HG03135 (cell line): Measurements from ENCODE around the gene COMT.
"Not testable (repeated sequence)": the region's sequence is repeated elsewhere in the genome, so short reads cannot be mapped to it uniquely, and the experiment has no call there.

Experiments
- ATAC-seq: cut with Tn5 transposase; IDR thresholded peaks from one replicate; pipeline ENCODE4 v1.9.1; 2021; ENCODE audit warnings: mild to moderate bottlenecking, moderate library complexity; ENCODE audit not compliant: unreplicated experiment

The COMT gene

DNA sequence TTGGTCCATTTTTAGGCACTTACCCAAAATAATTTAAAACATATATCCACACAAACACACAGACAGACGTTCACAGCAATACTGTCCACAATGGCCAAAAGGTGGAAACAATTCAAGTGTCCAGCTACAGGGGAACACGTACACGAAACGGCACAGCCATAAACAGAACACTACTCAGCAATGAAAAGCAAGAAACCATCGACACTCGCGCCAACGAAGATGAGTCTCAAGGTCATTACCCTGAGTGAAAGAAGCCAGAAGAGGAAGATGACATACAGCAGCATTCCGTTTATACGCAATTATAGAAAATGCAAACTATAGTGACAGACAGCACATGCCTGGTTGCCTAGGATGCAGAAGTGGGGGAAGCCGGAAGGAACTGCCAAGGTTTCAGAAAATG lies 13.4 kb upstream of the COMT start:
- no peak for ATAC-seq

DNA sequence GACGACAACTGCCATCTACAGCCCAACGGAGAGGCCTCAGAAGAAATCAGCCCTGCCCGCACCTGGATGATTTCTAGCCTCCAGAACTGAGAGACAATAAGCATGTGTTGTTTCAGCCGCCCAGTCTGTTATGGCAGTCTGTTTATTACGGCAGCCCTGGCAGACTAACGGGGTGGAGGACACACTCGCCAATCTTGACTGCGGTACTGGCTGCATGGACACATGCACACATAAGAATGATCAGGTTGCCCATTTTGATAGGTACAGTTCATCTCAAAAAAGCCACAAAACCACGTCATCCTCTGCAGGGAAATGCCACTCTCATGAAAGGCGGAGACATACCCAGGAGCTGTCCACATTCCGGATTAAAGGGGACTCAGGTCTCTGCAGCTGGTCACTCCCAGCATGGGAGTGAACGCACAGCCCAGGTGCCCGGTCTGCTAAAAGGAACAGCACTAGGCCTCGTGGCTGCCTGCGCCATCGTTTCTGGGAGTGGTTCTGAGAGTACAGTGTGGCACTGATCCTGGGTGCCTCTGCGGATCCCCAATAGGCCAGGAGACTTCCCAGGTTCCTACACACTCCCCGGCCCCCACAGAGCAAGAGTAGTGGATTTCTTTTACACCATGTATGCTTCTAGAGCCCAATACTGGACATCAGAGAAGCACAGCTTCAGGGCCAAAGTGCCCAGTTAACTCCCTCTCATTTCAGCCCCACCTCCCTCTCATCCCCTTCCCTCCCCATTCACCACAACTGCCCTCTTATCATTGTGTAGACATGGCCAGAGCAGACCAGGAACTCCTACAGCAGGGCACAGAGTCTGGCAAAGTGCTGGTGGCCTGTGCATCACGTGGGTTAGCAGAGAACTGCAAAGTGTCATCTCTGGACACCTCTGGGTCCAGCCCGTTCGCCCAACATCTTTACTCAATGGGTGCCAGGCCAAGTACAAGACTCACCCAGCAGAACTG lies 11.7 kb upstream of the COMT start:
- no peak for ATAC-seq

GRCh38 chr22:19930551-19931486 lies 10.8 kb upstream of the COMT start:
- no peak for ATAC-seq

- no peak for ATAC-seq
Observed at GRCh38 chr22:19931514-19931913, 10.1 kb upstream of the COMT start.

DNA sequence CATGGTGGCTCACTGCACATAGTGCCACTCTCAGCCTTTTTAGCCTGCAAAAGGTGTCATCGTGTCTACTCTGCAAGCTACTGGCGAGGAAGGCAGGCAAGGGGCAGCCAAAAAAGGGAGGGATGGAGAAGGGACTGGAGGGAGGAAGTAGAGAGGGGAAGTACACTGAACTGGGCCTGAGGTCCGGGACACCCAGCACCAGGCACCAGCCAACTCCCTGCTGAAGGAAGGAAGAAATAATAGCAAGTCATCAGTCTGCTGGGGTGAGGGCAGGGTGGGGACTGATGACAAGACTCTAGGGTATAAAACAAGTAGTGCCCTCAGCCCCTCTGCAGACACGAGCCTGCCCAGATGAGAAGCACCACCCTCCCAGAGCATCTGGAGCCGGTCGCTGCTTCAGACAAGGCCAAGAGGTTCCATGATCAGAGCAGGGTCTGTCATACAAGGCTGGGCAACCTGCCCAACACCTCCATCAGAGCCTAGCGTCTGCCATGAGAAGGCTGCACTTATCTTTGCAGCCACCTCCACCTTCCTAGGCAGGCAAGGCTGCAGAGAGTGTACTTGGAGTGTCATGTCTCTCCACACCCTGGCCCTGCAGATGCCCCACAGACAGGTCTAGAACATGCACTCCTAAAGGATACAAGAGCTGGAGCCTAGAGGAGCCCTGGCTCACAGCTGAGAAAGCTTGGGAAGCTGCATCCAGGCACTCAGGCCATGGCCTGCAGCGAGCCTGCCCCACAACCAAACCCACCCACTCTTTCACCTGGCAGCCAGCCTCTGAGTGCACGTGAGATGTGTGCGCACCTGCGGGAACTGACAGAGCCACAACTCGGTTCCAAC lies 9.0 kb upstream of the COMT start:
- ATAC-seq = no peak

DNA sequence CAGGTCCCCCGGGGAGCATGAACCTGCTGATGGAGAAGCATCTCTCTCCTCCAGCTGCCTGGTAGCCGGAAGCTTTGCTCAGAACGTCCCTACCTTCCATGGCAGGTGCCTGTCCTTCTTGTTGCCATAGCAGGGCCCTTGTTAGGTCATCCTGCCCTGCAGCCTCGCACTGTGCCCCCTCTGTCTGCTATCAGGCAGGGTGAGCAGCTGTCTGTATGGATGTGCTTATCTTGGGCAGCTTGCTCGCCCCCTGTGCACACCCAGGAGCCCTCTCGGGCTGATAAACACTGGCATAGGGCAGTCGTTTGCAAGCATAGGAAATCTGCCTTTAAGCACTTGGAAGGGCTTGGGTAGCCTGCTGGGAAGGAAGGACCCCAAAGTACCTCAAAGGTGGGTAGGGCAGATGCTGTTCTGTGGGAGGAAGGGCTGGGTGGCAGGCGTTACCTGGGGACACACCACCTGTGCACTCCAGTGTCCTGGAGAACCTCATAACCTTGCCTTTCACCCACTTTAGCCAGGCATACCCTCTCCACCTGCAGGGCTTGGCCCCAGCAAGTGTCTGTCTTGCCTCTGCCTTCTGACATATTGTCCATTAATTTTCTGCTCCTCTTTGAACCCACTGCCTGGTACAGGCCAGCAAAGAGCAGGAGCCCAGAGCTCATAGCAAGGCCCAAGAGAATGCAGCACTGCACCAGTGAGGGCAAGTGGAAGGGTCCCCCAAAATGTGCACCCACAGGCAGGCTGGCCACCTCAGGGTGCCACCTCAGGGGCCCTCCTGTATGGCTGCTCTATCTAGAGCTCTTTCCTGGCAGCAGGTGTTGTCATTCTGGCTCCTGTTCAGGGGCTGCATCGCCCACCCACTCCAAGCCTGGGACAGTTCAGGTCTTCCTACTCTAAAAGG lies 8.0 kb upstream of the COMT start:
- no peak for ATAC-seq

- ATAC-seq = not testable (repeated sequence)
Observed at GRCh38 chr22:19935123-19935718, 6.4 kb upstream of the COMT start.

DNA sequence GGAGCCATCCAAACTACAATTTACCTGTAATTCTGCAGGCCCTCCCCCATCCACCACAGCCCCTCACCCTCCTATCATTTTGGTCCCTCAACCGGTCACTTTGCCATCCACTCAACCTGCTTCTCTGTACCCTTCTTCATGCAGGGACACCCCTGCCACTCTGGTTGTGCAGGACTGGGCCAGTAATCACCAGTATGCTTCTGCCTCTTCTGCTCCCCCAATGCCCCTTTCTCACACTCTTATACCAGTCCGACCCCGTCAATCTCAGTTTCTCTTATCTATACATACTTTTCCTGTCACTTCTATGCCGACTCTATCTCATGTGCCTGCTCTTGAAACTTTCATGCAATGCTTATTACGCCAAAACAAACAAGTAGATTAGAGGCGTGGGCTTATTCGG lies 5.1 kb upstream of the COMT start:
- ATAC-seq = no peak

GRCh38 chr22:19937616-19938473 lies 3.7 kb upstream of the COMT start:
- no peak for ATAC-seq

GRCh38 chr22:19940536-19941364 lies 822 bp upstream of the COMT start:
- no peak for ATAC-seq

- ATAC-seq = no peak
Observed at GRCh38 chr22:19942157-19943081, 847 bp downstream of the COMT start.

DNA sequence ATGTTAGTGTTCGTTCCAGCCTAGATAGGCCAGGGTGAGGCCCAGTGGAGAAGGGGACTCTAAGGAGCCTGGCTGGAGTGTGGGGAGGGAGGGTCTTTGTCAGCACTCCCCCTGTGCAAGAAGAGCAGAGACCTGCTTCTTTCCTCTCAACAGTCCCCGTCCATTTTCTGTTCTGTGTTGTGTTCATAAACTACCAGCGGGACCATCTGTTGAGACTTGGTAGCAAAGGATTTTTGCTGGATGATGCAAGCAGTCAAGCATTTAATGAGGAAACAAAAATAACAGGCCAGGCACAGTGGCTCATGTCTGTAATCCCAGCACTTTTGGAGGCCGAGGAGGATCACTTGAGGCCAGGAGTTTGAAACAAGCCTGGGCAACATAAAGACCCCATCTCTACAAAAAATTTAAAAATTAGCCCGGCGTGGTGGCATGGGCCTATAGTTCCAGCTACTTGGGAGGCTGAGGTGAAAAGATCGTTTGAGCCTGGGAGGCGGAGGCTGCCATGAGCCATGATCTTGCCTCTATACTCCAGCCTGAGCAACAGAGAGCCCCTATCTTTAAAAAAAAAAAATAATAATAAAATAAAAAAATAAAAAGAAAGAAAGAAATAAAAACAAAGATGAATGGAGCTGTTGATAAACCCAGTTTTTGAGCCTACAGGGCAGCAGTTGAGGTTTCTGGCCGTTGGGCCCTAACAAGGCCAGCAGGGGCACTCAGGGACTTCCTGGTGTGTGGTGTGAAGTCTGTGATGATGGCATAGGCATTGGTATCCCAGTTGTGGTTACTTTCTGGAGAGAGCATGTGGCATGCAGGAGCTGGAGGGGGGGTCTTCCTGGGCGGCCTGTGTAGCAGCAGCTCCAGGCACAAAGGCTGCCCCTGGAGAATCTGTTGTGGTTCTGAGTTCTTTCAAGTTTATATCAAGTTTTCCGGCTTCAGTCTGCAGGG lies 1.8 kb downstream of the COMT start:
- ATAC-seq = no peak

GRCh38 chr22:19948057-19948760 lies 6.6 kb downstream of the COMT start:
- ATAC-seq = no peak

DNA sequence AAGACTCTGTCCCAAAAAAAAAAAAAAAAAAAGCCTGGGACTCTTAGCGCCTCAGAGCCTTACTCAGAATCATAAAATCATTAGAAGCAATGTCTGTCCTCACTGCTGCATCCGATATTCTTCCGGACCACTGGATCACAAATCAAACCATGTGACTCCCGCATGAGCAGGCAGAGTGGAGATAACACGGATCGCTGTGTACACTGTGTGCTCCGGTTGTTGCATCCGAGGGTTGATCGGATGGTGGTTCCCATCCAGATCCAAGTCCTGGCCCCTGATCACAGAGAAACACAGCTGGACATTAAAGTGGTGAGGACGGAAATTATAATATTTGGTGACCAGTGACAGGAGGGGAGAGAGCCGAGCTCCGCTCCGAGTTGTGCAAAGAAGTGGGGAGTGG lies 9.8 kb downstream of the COMT start:
- no peak for ATAC-seq
